ENCODE measurements around the gene CCL13. TPM values are rescaled to one million over a fixed set of nuclear protein-coding genes. Genes with fewer than 3 reads are reported as not detected.

Gene CCL13
- under 1 TPM in 2 of 3 donors, not detected in 1; 0.10 to 0.27 TPM for polyA plus RNA-seq (ENCODE audit: insufficient read length in 3 of 3)
- long read RNA-seq, donor 1, partial matches to known transcripts, result 0 of 1 reads
- long read RNA-seq, donor 1, other reads (novel, unspliced or antisense), result 0 of 1 reads
- long read RNA-seq, donor 2, partial matches to known transcripts, result 0 of 1 reads
- long read RNA-seq, donor 2, other reads (novel, unspliced or antisense), result 0 of 1 reads
- long read RNA-seq, donor 3, result 0 reads
- long read RNA-seq, donor 4, result 0 reads
- long read RNA-seq, donor 5, result 0 reads
- long read RNA-seq, donor 6, result 0 reads
- long read RNA-seq, donor 7, result 0 reads
- long read RNA-seq, donor 8, partial matches to known transcripts, result 0 of 1 reads
- long read RNA-seq, donor 8, other reads (novel, unspliced or antisense), result 0 of 1 reads
- long read RNA-seq, donor 9, result 0 reads
- long read RNA-seq, donor 10, result 0 reads
- long read RNA-seq, donor 11, result 0 reads
- long read RNA-seq, donor 12, result 0 reads
- long read RNA-seq, donor 13, partial matches to known transcripts, result 0 of 1 reads
- long read RNA-seq, donor 13, other reads (novel, unspliced or antisense), result 0 of 1 reads
- long read RNA-seq, donor 14, result 0 reads
- long read RNA-seq, donor 15, result 0 reads
- long read RNA-seq, donor 16, result 0 reads

DNA sequence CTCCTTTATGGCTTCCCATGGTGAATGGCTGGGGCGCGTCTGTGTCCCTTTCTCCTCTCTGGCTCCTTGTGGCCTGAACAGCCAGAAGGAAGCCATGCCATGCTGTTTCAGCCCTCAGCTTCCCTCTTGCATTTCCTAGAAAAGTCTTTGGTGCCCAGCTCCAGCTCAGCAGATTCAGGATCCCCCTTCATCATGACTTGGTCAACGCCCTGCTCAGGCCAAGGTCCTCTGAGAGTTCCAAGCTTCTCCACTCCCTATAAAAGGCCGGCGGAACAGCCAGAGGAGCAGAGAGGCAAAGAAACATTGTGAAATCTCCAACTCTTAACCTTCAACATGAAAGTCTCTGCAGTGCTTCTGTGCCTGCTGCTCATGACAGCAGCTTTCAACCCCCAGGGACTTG lies at the start of gene CCL13:
Gene CCL13 (plus strand): TSS at position 287 of the 400 bp plus-strand sequence. CDS start 47 bp downstream, at position 334.
- no peak for DNase-seq

DNA sequence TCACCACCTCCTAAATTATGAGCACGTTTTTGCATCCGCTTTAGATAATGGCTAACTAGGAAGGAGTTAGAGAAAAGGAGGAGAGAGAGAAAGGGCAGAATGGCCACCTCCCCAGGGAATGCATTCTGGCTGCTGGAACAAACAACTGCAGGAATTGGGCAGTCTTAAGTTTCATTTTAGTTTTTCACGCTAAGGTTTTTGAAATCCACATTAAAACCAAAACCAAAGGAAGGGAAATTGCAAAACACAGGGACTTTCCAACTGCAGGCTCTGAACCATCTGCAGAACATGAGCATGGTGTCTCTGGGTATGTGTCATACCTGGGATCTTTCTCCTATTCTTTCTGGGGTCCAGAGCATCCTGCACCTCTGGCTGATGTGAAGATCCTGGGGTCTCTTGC lies 49.2 kb upstream of the CCL13 start:
- no peak for DNase-seq

DNA sequence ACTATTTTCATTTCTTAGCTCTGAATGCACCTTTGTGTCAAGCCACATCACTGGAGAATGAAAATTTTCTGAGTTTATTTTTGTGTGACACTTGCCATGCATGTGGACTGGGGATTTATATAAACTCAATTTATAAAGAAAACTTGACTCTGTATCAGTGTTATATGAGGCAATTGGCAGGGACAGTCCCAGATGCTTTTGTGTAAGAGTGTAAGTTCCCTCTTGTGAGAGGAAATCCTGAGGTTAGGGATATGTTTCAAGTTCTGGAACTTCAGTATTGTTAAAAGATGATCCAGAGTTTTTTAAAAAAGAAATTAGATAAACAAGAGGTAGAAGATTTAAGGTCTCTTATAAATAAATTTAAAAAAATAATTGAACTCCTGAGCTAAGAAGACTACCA lies 47.9 kb upstream of the CCL13 start:
- no peak for DNase-seq

DNA sequence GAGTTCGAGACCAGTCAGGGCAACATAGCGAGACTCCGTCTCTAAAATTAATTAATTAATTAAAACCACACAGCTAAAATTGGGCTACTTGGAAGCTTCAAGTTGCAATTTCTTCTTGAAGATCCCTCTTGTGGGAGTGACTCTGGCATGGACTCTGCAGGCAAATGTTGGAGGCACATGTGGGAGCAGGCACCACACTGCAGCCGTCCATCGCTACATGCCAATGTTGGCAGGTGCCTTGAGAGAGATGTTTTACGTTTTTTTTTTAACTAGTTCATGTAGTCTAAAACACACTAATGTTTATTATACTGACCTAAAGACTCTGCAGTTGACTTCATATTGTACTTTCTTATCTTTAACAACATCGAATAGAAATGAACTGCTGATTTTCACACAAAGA lies 45.0 kb upstream of the CCL13 start:
- DNase-seq, result no peak

DNA sequence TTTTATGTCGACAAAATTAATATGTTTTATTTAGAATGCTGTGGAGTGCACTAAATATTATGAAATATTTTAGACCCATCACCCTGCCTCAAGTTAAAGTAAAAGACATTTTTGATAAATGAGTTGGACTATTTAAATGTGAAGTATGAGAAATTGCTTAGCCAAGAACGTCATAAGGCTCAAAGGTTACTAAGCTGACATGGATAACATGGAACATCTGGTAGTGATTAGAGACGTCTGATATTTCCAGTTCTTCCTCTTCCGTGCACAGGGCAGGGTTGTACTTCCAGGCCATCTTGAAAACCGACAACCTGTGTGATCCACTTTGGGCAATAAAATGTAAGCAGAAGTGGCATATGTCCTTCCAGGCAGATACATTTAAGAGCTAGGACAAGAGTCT lies 44.2 kb upstream of the CCL13 start:
- DNase-seq, result peak; percentile 49

DNA sequence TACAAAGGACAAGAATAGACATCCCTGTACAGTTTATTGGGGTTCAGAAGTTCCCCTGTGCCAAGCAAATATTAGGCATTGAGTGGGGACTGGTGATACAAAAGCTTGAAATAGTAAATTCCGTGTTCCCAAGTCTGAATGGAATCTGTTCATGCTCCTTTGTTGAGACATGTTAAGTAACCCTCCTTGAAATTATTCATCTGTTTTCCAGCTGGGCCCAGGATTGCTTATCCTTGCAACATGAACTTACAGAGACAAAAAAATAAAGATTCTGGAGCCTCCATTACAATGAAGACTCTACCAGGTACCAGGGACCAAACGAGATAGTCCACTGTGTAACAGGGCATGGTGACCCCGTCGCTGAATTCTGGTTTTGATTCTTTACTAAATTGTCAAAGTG lies 43.1 kb upstream of the CCL13 start:
- peak; percentile 44 for DNase-seq

DNA sequence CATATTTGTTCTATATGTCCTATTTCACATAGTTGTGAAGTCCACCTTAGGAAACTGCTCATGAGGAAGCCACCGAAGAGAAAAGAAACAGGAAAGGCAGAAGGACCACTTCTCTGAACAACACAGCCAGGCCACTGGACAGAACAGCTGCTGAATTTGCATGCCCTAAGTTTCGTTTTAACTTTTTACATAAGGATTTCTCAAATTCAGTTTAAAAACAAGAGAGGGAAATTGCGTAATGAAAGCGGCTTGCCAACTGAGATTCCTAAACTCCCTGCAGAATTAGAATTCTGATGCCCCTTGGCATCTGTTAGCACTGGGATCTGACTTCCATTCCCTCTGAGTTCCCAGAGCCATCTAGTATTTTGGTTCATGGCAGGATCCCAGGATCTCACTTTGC lies 42.0 kb upstream of the CCL13 start:
- DNase-seq, result no peak

DNA sequence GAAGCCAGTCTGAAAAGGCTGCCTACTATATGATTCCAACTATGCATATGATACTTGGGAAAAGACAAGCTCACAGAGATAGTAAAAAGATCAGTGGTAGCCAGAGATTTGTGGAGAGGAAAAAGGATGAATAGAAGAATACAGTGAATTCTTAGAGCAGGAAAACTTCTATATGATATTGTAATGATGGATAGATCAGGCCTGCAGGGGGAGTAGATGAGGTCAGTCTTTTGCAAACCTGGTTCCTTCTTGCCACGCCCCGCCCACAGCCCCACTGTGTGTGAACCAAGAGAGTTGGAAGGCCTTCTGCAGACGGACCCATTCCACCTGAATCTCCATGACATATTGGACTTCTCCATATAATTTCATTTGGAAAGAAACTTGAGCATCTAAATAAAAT lies 37.8 kb upstream of the CCL13 start:
- no peak for DNase-seq

DNA sequence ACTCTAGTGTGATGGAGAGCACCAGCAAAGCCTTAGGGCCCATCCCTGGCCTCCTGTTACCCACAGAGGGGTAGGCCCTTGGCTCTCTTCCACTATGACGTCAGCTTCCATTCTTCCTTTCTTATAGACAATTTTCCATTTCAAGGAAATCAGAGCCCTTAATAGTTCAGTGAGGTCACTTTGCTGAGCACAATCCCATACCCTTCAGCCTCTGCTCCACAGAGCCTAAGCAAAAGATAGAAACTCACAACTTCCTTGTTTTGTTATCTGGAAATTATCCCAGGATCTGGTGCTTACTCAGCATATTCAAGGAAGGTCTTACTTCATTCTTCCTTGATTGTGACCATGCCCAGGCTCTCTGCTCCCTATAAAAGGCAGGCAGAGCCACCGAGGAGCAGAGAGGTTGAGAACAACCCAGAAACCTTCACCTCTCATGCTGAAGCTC lies 37.2 kb upstream of the CCL13 start, which contains the start of gene CCL8:
Gene CCL8 (plus strand): TSS at position 397 of the 445 bp plus-strand sequence. CDS start 67 bp downstream, outside the sequence.
- no peak for DNase-seq

DNA sequence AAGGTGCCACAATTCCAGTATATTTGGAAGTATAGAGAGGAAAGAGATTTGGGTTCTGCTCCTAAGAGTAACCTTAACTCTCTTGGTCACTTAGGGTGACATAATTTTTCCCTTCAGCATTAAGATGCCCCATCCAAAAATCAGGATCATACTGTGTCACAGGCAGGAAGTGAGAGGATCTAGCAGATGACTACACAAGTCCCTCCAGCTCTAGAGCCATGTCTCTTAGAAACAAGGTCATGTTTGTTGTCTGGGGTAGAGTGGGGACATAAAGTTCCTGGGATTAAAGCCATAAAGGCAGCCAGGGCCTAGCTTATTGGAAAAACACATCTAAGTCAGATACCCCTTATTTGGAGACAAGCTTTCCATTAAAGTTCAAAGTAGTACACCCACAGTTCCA lies 34.3 kb upstream of the CCL13 start:
- no peak for DNase-seq

DNA sequence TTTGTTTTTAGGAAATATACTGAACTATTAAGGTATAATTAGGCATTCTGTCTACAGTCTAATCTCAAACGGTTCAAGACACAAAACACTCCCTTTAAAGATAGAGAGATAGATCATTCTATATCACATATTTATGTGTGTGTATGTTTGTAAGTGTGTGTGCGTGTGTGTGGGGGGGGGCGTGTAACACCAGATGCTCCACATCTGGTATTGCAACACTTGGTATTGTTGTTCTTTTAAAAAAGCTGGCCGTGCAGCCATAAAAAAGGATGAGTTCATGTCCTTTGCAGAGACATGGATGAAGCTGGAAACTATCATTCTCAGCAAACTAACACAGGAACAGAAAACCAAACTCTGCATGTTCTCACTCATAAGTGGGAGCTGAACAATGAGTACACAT lies 28.7 kb upstream of the CCL13 start:
- peak; percentile 47 for DNase-seq

DNA sequence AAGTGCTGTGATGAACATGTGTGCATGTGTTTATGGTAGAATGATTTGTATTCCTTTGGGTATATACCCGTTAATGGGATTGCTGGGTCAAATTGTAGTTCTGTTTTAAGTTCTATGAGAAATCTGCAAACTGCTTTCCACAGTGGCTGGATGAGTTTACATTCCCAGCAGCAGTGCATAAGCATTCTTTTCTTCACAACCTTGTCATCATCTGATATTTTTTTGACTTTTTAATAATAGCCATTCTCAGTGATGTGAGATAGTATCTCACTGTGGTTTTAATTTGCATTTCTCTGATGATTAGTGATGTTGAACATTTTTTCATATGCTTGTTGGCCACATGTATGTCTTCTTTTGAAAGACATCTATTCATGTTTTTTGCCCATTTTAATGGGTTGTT lies 18.6 kb upstream of the CCL13 start:
- DNase-seq, result no peak

DNA sequence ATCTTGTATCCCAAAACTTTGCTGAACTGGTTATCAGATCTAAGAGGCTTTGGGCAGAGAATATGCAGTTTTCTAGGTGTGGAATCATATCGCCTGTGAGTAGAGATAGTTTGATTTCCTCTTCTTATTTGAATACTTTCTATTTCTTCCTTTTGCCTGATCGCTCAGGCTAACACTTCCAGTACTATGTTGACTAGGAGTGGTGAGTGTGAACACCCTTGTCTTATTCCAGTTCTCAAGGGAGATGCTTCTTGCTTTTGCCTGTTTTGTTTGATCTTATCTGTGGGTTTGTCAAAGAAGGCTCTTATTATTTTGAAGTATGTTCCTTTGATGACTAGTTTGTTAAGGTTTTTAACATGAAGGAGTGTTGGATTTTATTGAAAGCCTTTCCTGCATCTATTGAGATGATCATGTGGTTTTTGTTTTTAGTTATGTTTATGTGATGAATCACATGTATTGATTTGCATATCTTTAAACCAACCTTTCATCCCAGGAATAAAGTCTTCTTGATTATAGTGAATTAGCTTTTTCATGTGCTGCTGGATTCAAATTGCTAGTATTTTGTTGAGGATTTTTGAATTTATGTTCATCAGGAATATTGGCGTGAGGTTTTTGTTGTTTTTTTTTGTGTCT lies 17.0 kb upstream of the CCL13 start:
- DNase-seq, result no peak

DNA sequence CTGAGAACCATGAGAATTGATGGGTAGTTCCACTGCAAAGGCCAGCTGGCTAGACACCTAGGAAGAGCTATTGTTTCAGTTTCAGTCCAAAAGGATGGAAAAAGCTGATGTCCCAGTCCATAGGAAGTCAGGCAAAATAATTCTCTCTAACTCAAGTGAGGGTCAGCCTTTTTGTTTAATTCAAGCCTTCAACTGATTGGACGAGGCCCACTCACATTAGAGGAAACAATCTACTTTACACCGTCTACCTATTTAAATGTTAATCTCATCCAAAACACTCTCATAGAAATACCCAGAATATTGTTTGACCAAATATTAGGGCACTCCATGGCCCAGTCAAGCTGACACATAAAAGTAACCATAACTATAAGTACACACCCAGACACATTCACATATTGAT lies 14.4 kb upstream of the CCL13 start:
- no peak for DNase-seq

DNA sequence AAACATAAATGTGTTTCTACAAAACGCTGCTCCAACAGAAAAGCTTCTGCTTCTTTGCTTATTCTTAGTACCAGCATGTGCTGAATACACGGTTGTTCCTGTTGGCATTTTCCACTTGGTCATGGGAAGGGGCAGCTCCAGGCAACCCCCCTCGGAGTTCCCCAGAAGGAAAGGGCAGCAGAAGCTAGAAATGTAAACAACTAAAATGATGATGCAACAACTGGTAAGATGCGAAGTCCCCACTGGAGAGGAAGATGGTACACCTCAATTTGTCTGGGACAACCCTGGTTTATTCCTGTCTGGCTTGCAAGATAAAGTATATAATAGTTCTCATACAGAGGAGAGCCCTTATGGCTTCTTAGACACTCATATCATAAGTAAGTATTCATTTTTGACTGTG lies 9.2 kb upstream of the CCL13 start:
- DNase-seq, result no peak

DNA sequence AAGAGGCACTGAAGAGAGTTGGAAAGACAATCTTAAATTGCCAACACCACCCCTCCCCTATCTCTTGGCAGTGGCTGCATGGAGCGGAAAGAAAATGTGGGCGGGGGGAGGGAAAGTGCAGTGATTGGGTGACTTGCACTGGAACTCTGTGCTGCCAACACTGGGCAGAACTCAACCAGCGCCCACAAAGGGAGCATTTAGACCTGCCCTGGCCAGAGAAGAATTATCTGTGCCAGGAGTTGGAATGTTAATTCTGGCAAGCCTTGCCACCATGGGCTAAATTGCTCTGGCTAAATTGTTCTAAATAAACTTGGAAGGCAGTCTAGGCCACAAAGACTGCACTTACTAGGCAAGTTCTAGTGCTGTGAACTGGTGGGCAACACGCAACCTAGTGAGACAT lies 6.5 kb upstream of the CCL13 start:
- no peak for DNase-seq

DNA sequence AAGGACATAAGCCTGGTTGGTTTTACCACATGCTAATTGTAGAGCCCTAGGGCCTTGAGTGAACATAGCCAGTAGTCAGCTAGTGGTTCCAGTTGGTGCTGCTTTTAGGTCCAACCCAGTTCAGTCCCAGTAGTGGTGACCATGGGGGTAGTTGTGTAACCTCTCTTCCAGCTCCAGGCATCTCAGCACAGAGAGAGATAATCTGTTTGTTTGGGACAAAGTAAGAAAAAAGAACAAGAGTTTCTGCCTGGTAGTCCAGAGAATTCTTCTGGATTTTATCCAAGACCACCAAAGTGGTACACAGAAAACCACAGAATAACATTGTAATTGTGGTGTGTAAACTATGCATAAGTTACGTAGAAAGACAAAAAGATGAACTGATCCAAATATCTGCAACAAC lies 5.2 kb upstream of the CCL13 start:
- DNase-seq, result no peak

DNA sequence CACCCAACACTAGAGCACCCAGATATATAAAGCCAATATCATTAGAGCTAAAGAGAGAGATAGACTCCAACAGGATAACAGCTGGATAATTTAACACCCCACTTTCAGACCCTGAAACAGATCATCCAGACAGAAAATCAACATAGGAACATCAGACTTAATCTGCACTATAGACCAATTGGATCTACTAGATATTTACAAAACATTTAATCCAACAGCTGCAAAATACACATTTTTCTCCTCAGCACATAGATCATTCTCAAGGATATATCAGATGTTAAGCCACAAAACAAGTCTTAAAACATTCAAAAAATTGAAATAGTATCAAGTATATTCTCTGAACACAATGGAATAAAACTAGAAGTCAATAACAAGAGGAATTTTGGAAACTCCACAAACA lies 4.1 kb upstream of the CCL13 start:
- DNase-seq, result no peak

DNA sequence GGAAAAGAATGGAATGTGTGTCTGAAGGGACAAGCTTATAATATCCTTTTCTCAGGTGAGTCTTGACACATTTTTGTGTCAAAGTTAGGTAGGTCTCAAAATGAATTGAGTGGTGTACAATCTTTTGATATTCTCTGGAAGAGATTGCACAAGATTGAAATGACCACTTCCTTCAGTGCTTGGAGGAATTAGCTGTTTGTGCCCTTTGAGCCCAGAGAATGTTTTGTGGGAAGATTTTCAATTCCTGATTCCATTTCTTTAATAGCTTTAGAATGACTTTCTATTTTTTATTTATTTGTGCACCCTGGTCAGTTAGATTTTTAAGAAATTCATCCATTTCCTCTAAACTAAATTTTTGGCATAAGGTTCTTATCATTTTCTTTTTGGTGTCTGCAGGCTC lies 1.6 kb upstream of the CCL13 start:
- DNase-seq, result no peak

DNA sequence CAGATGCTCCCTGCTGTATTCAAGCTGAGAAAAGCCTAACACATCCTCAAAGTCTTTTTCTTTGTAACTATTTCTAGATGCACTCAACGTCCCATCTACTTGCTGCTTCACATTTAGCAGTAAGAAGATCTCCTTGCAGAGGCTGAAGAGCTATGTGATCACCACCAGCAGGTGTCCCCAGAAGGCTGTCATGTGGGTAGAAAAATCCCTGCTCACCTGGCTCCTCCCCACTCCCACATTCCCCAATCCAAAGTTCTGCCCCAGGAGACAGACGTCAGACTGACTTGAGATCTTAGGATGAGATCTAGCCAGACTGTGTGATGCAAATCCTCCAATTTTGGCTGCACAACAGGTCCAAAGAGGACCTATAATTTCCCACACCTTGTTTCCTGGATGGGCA lies 1.1 kb downstream of the CCL13 start:
- DNase-seq, result no peak

DNA sequence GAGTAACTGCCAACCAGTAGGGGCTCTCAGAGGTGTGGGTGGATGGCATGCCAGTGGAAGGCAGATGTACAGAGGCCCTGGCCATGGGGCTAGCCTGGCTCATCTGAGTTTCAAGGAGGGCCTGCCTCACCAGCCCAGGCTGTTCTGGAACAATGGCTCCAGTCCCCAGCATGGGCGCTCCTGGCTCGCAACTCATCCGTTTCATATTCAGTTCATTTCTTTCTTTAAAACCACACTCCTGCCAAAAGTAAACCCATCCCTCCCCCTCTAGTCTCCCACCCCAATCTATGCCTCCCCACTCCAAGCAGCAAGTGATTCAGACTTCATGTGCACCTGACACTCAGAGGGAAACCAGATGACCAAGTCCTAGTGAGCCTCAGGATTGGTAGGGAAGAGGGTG lies 2.4 kb downstream of the CCL13 start:
- no peak for DNase-seq

DNA sequence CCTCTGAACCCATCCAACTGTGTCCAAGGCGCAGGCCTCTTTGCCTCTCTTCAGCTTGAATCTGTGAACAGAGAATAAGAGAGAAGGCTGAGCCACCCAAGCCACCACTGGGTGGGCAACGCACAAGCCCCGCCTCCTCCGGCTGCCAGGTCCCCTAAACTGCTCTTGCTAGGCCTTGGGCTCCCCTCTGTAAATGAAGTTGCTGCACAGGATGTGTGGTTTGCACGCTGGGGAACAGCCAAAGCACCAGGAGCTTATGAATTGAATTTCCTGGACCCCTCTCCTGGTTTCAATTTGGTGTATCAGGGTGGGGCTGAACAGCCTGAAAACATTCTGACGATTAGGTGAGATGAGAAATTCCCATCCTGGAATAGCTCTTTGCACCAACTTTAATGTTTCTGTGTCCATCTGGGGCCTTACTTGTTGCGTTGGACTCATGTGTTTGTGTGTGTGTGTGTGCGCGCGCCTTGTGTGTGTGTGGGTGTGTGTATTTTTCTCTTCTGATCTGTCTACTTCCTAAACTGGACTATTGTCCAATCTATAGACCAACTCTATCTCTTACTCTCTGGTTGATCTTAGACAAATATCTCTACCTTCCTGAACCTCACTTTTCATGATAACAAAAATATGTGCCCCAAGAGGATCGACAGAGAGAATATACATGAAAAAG lies 4.5 kb downstream of the CCL13 start:
- no peak for DNase-seq
